ENCODE results near the gene ALDH4A1. TPM values are rescaled to one million over a fixed set of nuclear protein-coding genes. Genes with fewer than 3 reads are reported as not detected.

Gene ALDH4A1
- total and polyA plus RNA-seq, 9 donors: 2.8 to 13.9 (median 8.0) TPM

GRCh38 chr1:18948048-18948912, 45.9 kb upstream of the ALDH4A1 start:
- 64 to 70% (median 68%) methylated on average over 14 to 15 of the region's 15 CpGs for WGBS, 3 donors
- H3K27me3 ChIP-seq: no peaks in the 10 kb centered on the region
- H3K36me3 ChIP-seq: no peaks in the 10 kb centered on the region
- H3K4me3 ChIP-seq: no peak overlapping the region
- no peak for DNase-seq
- H3K27ac ChIP-seq: no peak overlapping the region
- TF ChIP-seq CTCF (IDR thresholded peaks at IDR 0.05) (no peak), POLR2A (IDR thresholded peaks at IDR 0.05) (no peak), EP300 (IDR thresholded peaks at IDR 0.05) (no peak)
- no peaks in the 10 kb centered on the region for H3K9me3 ChIP-seq
- H3K4me1 ChIP-seq (ENCODE audit: insufficient read depth): peaks cover 7% of the 10 kb centered on the region
- intact Hi-C loops (cut with DNase I): no loop called here

DNA sequence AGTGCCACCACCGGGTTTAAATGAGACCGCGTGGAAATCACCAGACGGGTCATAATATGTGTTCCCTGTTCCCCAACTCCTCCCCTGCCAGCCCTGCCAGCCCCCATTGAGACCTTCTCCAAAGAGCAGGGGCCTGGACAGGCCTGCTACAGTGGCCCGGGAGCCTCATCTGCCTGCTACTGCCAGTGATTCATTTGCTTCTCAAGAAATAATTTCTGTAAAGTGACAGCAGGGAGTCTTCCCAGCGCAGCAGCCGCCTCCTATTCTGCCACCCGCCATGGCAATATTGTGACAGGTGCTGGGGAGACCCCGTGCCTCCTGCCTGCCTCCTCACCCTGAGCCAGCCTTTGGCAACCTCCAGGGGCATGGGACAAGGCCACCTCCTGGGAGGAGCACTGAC, 45.2 kb upstream of the ALDH4A1 start:
- H3K4me3 ChIP-seq: no peak overlapping the region
- no peak overlapping the region for H3K27ac ChIP-seq
- no peaks in the 10 kb centered on the region for H3K27me3 ChIP-seq
- no peak for TF ChIP-seq POLR2A (IDR thresholded peaks at IDR 0.05)
- no peaks in the 10 kb centered on the region for H3K36me3 ChIP-seq
- H3K4me1 ChIP-seq (ENCODE audit: insufficient read depth): peaks cover 7% of the 10 kb centered on the region
- 85 to 95% (median 89%) methylated on average over 9 of the region's 9 CpGs for WGBS, 3 donors
- no peaks in the 10 kb centered on the region for H3K9me3 ChIP-seq
- intact Hi-C loops (cut with DNase I): no loop called here
- no peak for DNase-seq

- H3K4me3 ChIP-seq: no peak overlapping the region
- 81 to 87% (median 83%) methylated on average over 15 of the region's 15 CpGs for WGBS, 3 donors
- no peak for DNase-seq
- peaks cover 7% of the 10 kb centered on the region for H3K4me1 ChIP-seq (ENCODE audit: insufficient read depth)
- no peaks in the 10 kb centered on the region for H3K36me3 ChIP-seq
- H3K27me3 ChIP-seq: no peaks in the 10 kb centered on the region
- no peaks in the 10 kb centered on the region for H3K9me3 ChIP-seq
- TF ChIP-seq EP300 (IDR thresholded peaks at IDR 0.05) (no peak), CTCF (IDR thresholded peaks at IDR 0.05) (no peak)
- H3K27ac ChIP-seq: no peak overlapping the region
- intact Hi-C loops (cut with DNase I): no loop called here
Measured at GRCh38 chr1:18946550-18947381, 44.4 kb upstream of the ALDH4A1 start.

DNA sequence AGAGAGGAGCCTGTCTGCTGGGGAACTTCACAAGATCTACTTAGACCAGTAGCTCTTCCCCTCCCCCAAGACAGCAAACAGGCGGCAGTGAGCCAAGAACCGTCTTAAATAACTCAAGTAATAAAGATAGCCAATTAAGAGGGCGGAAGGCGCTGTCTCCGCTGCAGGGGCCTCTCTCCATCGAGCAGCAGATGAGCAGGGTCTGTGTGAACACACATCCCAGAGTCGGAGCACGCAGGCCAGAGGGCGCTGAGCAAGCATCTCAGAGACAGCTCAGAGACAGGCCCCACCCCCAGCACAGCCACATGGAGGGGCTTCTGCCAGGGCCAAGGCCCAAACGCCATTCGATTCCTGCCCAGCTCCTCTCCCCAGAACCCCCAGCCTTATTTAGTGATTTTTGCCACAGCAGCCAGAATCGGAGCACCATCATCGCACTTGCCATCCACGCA, 43.1 kb upstream of the ALDH4A1 start:
- Histone ChIP-seq H3K27ac (no peak overlapping the region), H3K36me3 (no peaks in the 10 kb centered on the region), H3K4me3 (no peak overlapping the region), H3K27me3 (no peaks in the 10 kb centered on the region), H3K4me1 (ENCODE audit: insufficient read depth) (peaks cover 7% of the 10 kb centered on the region), H3K9me3 (no peaks in the 10 kb centered on the region)
- intact Hi-C loops (cut with DNase I): no loop called here
- peak in 1 of 5 donors; percentile 43 for DNase-seq
- WGBS, 3 donors: 31 to 42% (median 40%) methylated on average over 14 of the region's 14 CpGs
- no peak for TF ChIP-seq CTCF (IDR thresholded peaks at IDR 0.05)
- TF ChIP-seq EP300 (IDR thresholded peaks at IDR 0.05): no peak
- no peak for TF ChIP-seq POLR2A (IDR thresholded peaks at IDR 0.05)

Data from ovary (tissue), 9 donors.